ENCODE results near the gene ZEB1.

ZEB1 gene

GRCh38 chr10:31315453-31315852 lies 3.6 kb upstream of the ZEB1 start:
- Histone ChIP-seq H3K4me1 (ENCODE audit: control insufficient read depth, low read length) (peaks cover 16% of the 10 kb centered on the region), H3K27me3 (ENCODE audit: control insufficient read depth, low read length) (no peaks in the 10 kb centered on the region), H3K9me2 (replicated peaks; ENCODE audit: control insufficient read depth, low read length) (no peaks in the 10 kb centered on the region), H3K4me2 (ENCODE audit: low read length) (no peak overlapping the region), H4K20me1 (ENCODE audit: control insufficient read depth, insufficient read depth, low read depth, low read length) (peaks cover 9% of the 10 kb centered on the region), H3K4me3 (ENCODE audit: low read length) (no peak overlapping the region), H3K9me3 (ENCODE audit: control insufficient read depth, insufficient read depth, low read length) (no peaks in the 10 kb centered on the region), H3F3A (ENCODE audit: control insufficient read depth, insufficient read depth) (no peaks in the 10 kb centered on the region; the same call in 1 of the 2 replicates), H3K36me3 (ENCODE audit: control insufficient read depth, low read length) (peaks cover 16% of the 10 kb centered on the region), H3K79me2 (ENCODE audit: control insufficient read depth, low read length) (peaks cover 43% of the 10 kb centered on the region), H3K27ac (ENCODE audit: low read depth, low read length) (no peak overlapping the region)
- TF ChIP-seq EZH2phosphoT487 (IDR thresholded peaks at IDR 0.05; ENCODE audit: borderline replicate concordance, low read length) (no peak), CTCF (IDR thresholded peaks at IDR 0.05; ENCODE audit: low read depth, low read length, poor library complexity, severe bottlenecking) (no peak)

GRCh38 chr10:31317171-31317570 lies 1.8 kb upstream of the ZEB1 start:
- H3K4me3 ChIP-seq (ENCODE audit: low read length) = peak overlapping the region; percentile 90

GRCh38 chr10:31317652-31318381 lies 1.2 kb upstream of the ZEB1 start:
- Histone ChIP-seq H3K27me3 (ENCODE audit: control insufficient read depth, low read length) (no peaks in the 10 kb centered on the region), H3K9me2 (replicated peaks; ENCODE audit: control insufficient read depth, low read length) (no peaks in the 10 kb centered on the region), H3K4me1 (ENCODE audit: control insufficient read depth, low read length) (peaks cover 33% of the 10 kb centered on the region), H3K4me2 (ENCODE audit: low read length) (peak overlapping the region; percentile 83), H3F3A (ENCODE audit: control insufficient read depth, insufficient read depth) (peaks cover 8% of the 10 kb centered on the region; the same call in 1 of the 2 replicates), H3K27ac (ENCODE audit: low read depth, low read length) (peak overlapping the region; percentile 78), H3K4me3 (ENCODE audit: low read length) (peak overlapping the region; percentile 90), H3K79me2 (ENCODE audit: control insufficient read depth, low read length) (peaks cover 66% of the 10 kb centered on the region), H3K36me3 (ENCODE audit: control insufficient read depth, low read length) (peaks cover 18% of the 10 kb centered on the region), H4K20me1 (ENCODE audit: control insufficient read depth, insufficient read depth, low read depth, low read length) (peaks cover 23% of the 10 kb centered on the region), H3K9me3 (ENCODE audit: control insufficient read depth, insufficient read depth, low read length) (no peaks in the 10 kb centered on the region)
- TF ChIP-seq EZH2phosphoT487 (IDR thresholded peaks at IDR 0.05; ENCODE audit: borderline replicate concordance, low read length) (no peak), CTCF (IDR thresholded peaks at IDR 0.05; ENCODE audit: low read depth, low read length, poor library complexity, severe bottlenecking) (no peak)

More at GRCh38 chr10:31317171-31317570, 1.8 kb upstream of the ZEB1 start:
- H3K9me3 ChIP-seq (ENCODE audit: control insufficient read depth, insufficient read depth, low read length) = no peaks in the 10 kb centered on the region
- H3K4me2 ChIP-seq (ENCODE audit: low read length) = peak overlapping the region; percentile 83
- peaks cover 17% of the 10 kb centered on the region for H4K20me1 ChIP-seq (ENCODE audit: control insufficient read depth, insufficient read depth, low read depth, low read length)
- peaks cover 27% of the 10 kb centered on the region for H3K4me1 ChIP-seq (ENCODE audit: control insufficient read depth, low read length)
- TF ChIP-seq CTCF (IDR thresholded peaks at IDR 0.05; ENCODE audit: low read depth, low read length, poor library complexity, severe bottlenecking) (no peak), EZH2phosphoT487 (IDR thresholded peaks at IDR 0.05; ENCODE audit: borderline replicate concordance, low read length) (no peak)
- H3K36me3 ChIP-seq (ENCODE audit: control insufficient read depth, low read length) = peaks cover 18% of the 10 kb centered on the region
- no peaks in the 10 kb centered on the region for H3K27me3 ChIP-seq (ENCODE audit: control insufficient read depth, low read length)
- H3K9me2 ChIP-seq (replicated peaks; ENCODE audit: control insufficient read depth, low read length) = no peaks in the 10 kb centered on the region
- peaks cover 60% of the 10 kb centered on the region for H3K79me2 ChIP-seq (ENCODE audit: control insufficient read depth, low read length)
- H3F3A ChIP-seq (ENCODE audit: control insufficient read depth, insufficient read depth) = peaks cover 6% of the 10 kb centered on the region; the same call in 1 of the 2 replicates
- no peak overlapping the region for H3K27ac ChIP-seq (ENCODE audit: low read depth, low read length)

Measured in DOHH2 (cell line).